DOHH2 (cell line): Measurements from ENCODE around the gene HECW1.

Experiments used
- CTCF ChIP-seq: fragments of 200-600 bp; sonication (generic); IDR thresholded peaks from one replicate; pipeline ENCODE4 v1.5.1; 2014; ENCODE audit warnings: antibody characterized with exemption, mild to moderate bottlenecking, low read depth, low read length; ENCODE audit not compliant: poor library complexity, severe bottlenecking
- EZH2phosphoT487 ChIP-seq: fragments of 200-600 bp; sonication (generic); IDR thresholded peaks from 2 replicates; pipeline ENCODE4 v1.6.1; 2017; ENCODE audit warnings: borderline replicate concordance, mild to moderate bottlenecking, antibody characterized with exemption, low read length, moderate library complexity, mixed read lengths

DNA sequence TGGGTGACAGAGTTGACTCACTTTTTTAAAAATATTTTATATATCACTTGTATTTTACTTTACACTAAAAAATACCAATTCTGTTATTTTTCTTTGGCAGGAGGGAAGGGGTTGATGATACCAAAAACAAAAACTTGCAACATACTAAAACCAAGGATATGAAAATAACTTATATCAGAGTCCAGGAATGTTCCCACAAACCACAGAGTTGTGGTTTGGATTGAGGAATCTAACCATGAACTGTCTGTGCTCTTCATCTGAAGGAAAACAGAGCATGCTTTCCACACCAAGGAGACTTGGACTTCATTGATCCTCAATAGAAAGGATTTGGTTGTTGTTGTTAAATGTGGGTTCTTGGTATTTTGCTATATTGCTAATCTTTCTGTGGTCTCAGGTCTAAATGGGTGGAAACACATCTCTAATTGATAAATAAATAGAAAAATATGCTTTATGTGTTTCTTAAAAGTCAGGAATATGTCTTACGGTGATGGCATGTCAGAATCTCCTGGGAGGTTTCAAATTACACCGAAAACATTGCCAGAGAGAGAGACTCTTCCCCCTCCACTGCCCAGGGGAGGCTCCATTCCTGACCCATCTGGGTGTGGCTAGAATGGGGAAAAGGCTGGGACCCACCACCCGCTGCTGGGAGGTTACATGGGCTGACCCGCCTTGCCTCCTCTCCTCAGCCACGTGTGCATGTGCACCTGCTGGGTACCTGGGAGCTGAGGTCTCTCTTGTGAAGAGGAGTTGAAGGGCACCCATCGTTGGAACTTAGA, 423.6 kb downstream of the HECW1 start:
- TF ChIP-seq CTCF (no peak), EZH2phosphoT487 (no peak)
